ENCODE data around the gene MT3. TPM values are rescaled to one million over a fixed set of nuclear protein-coding genes. Genes with fewer than 3 reads are reported as not detected.
A peak's percentile ranks its signal among the peaks of the same experiment; 100 is the strongest.

Gene MT3
- total and polyA plus RNA-seq, 2 of the 13 experiments (the other 11 are each of a cell fraction or from before 2014, with no cell fraction given): not detected

DNA sequence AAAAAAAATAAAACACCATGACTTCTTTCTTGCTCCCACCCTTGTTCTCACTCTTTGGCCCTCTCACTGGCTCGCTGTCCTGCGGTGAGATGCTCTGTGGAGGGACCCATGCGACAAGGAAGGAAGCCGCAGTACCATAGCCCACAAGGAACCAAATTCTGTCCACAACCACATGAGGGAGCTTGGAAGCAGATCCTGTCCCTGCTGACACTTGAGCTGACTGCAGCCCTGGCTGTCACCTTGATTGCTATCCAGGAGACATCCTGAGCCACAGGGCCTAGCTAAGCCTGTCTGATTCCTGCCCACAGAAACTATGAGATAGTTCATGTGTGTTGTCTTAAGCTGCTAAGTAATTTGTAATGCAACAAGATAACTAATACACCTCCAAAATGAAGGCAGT is 14.3 kb downstream of the MT3 start (continued):
- TF ChIP-seq KLF16 (CRISPR knock-in tag; IDR thresholded peaks at IDR 0.05): peak in 1 of 2 experiments; percentile 79; a peak in 2 of 4 replicates
- TF ChIP-seq, protein P1, sequence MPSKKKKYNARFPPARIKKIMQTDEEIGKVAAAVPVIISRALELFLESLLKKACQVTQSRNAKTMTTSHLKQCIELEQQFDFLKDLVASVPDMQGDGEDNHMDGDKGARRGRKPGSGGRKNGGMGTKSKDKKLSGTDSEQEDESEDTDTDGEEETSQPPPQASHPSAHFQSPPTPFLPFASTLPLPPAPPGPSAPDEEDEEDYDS (CRISPR knock-in tag; IDR thresholded peaks at IDR 0.05): 0 out of 2 replicates have a peak, but pooled peaks have one; percentile 34
- no peak for TF ChIP-seq ZNF383 (CRISPR knock-in tag; IDR thresholded peaks at IDR 0.05; ENCODE audit: borderline replicate concordance)
- no peak for TF ChIP-seq EP300 (IDR thresholded peaks at IDR 0.05; ENCODE audit: low read depth in 2 of 2, low read length in 2 of 2)
- TF ChIP-seq EP300 (CRISPR knock-in tag; IDR thresholded peaks at IDR 0.05; ENCODE audit: borderline replicate concordance): no peak
- no peak for TF ChIP-seq NCOA5 (CRISPR knock-in tag; IDR thresholded peaks at IDR 0.05)
- TF ChIP-seq, protein P2, sequence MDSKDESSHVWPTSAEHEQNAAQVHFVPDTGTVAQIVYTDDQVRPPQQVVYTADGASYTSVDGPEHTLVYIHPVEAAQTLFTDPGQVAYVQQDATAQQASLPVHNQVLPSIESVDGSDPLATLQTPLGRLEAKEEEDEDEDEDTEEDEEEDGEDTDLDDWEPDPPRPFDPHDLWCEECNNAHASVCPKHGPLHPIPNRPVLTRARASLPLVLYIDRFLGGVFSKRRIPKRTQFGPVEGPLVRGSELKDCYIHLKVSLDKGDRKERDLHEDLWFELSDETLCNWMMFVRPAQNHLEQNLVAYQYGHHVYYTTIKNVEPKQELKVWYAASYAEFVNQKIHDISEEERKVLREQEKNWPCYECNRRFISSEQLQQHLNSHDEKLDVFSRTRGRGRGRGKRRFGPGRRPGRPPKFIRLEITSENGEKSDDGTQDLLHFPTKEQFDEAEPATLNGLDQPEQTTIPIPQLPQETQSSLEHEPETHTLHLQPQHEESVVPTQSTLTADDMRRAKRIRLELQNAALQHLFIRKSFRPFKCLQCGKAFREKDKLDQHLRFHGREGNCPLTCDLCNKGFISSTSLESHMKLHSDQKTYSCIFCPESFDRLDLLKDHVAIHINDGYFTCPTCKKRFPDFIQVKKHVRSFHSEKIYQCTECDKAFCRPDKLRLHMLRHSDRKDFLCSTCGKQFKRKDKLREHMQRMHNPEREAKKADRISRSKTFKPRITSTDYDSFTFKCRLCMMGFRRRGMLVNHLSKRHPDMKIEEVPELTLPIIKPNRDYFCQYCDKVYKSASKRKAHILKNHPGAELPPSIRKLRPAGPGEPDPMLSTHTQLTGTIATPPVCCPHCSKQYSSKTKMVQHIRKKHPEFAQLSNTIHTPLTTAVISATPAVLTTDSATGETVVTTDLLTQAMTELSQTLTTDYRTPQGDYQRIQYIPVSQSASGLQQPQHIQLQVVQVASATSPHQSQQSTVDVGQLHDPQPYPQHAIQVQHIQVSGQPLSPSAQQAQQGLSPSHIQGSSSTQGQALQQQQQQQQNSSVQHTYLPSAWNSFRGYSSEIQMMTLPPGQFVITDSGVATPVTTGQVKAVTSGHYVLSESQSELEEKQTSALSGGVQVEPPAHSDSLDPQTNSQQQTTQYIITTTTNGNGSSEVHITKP (CRISPR knock-in tag; IDR thresholded peaks at IDR 0.05; ENCODE audit: low read depth): no peak
- TF ChIP-seq TGIF2 (CRISPR knock-in tag; IDR thresholded peaks at IDR 0.05): peak; percentile 73; the same call in 1 of the 2 replicates
- TF ChIP-seq, protein P3, sequence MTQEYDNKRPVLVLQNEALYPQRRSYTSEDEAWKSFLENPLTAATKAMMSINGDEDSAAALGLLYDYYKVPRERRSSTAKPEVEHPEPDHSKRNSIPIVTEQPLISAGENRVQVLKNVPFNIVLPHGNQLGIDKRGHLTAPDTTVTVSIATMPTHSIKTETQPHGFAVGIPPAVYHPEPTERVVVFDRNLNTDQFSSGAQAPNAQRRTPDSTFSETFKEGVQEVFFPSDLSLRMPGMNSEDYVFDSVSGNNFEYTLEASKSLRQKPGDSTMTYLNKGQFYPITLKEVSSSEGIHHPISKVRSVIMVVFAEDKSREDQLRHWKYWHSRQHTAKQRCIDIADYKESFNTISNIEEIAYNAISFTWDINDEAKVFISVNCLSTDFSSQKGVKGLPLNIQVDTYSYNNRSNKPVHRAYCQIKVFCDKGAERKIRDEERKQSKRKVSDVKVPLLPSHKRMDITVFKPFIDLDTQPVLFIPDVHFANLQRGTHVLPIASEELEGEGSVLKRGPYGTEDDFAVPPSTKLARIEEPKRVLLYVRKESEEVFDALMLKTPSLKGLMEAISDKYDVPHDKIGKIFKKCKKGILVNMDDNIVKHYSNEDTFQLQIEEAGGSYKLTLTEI (CRISPR knock-in tag; conservative IDR thresholded peaks at IDR 0.05): no peak
- 0 out of 2 replicates have a peak, but pooled peaks have one; percentile 31 for TF ChIP-seq SSRP1 (CRISPR knock-in tag; IDR thresholded peaks at IDR 0.05)
- no peak for TF ChIP-seq HNF4A (CRISPR knock-in tag; IDR thresholded peaks at IDR 0.05)
- TF ChIP-seq MEIS1 (CRISPR knock-in tag; IDR thresholded peaks at IDR 0.05; ENCODE audit: borderline replicate concordance): peak; percentile 33; the same call in 1 of the 2 replicates
- no peak for TF ChIP-seq ATM (IDR thresholded peaks at IDR 0.05; ENCODE audit: borderline replicate concordance)
- no peak for TF ChIP-seq NFAT5 (CRISPR knock-in tag; IDR thresholded peaks at IDR 0.05)
- no peak for TF ChIP-seq MXD3 (CRISPR knock-in tag; IDR thresholded peaks at IDR 0.05)
- no peak for TF ChIP-seq SP2 (CRISPR knock-in tag; IDR thresholded peaks at IDR 0.05)
- TF ChIP-seq PTBP1 (IDR thresholded peaks at IDR 0.05; ENCODE audit: low read depth, low read length, poor library complexity, severe bottlenecking): no peak
- no peak for TF ChIP-seq ZNF616 (CRISPR knock-in tag; IDR thresholded peaks at IDR 0.05; ENCODE audit: low read depth)

Measured in HepG2 (cell line).